NCI-H82 (cell line): ENCODE measurements around the gene METTL1.
"Not testable (repeated sequence)": the region's sequence is repeated elsewhere in the genome, so short reads cannot be mapped to it uniquely, and the experiment has no call there.

ENCODE experiments used
- DNase-seq: peaks from one replicate; lab custom pipeline; 2025; lab: John Stamatoyannopoulos, UW

The METTL1 gene

DNA sequence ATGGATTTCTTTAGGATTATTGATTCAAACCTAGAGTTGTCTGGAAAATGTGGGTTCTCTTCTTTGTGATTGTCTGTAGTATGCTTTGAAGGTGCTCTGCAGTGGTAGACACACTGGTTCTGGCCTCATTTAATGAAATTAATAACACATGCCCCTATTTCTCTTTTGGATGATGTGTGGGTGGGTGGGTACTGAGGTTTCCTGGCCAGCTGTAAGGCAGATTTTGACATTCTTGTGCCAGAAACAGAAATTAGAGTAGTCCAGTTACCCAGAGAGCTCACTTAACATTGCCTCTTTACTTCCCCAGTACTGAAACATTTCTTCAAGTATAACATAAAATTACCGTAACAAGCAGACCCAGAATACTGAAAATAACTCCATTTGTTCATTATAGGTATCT, 25.1 kb upstream of the METTL1 start:
- no peak for DNase-seq

DNA sequence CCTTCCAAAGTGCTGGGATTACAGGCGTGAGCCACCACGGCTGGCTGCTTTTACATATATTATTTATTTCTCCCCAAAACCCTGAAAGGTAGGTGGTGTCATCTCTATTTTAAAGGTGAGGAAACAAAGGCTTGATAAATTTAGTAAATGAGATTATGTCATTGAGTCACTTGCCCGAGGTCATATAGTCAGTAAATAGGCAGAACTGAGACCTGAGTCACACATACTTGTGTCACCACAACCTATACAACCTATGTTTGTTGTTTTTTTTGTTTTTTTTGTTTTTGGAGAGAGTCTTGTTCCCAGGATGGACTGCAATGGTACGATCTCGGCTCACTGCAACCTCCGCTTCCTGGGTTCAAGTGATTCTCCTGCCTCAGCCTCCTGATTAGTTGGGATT, 23.4 kb upstream of the METTL1 start:
- DNase-seq, result no peak

GRCh38 chr12:57793920-57794319, 22.0 kb upstream of the METTL1 start:
- no peak for DNase-seq

- DNase-seq, result no peak
Measured at GRCh38 chr12:57783861-57784260, 12.0 kb upstream of the METTL1 start.

DNA sequence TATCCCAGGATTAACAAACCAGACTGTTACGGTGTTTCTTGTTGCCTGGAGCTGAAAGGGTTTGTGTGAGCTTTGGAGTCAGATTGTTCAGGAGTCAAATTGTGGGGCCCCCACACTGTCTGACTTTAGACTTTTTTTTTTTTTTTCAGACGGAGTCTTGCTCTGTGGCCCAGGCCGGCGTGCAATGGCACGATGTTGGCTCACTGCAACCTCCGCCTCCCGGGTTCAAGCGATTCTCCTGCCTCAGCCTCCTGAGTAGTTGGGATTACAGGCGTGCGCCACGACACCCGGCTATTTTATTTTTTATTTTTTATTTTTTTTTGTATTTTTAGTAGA, 11.5 kb upstream of the METTL1 start:
- no peak for DNase-seq

DNA sequence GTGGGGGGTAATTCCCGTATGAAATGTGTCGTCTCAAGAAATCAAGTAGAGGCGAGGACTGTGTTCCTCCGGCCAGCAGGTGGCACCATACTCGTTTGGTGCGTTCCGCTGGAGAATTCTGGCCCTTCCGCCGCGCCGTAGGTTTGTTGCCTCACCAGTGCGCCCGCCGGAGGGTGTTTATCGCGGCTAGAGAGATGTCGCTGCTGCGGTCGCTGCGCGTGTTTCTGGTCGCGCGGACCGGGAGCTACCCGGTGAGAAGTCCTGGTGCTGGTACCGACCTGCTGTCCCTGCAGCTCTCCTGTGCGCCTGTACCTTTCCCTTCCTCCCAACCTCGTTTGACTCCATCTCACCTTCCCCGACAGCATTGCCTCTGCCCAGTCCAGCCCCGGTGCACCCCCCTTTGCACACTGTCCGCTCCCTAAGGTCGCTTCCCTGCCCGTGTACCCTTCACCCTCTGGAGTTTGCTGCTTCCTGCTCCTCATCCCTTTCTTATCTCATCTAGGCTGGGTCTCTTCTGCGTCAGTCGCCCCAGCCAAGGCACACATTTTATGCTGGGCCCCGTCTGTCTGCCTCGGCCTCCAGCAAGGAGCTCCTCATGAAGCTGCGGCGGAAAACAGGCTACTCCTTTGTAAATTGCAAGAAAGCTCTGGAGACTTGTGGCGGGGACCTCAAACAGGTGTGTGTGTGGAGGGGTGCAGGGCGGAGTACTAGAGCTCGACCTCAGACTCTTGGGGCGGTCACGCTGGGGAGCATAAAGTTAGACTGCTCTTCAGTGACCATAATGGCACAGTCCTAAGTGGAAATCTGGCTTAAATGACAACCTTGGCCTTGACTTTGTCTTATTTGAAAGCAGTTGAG, 10.9 kb upstream of the METTL1 start, which contains the start of gene TSFM:
TSFM (plus strand) TSS at position 180 of the 858 bp plus-strand sequence; CDS start at position 195, 15 bp downstream.
- peak; percentile 97 for DNase-seq

- DNase-seq, result no peak
Measured at GRCh38 chr12:57782243-57782607, 10.3 kb upstream of the METTL1 start.

- no peak for DNase-seq
Measured at GRCh38 chr12:57781801-57782200, 9.9 kb upstream of the METTL1 start.

DNA sequence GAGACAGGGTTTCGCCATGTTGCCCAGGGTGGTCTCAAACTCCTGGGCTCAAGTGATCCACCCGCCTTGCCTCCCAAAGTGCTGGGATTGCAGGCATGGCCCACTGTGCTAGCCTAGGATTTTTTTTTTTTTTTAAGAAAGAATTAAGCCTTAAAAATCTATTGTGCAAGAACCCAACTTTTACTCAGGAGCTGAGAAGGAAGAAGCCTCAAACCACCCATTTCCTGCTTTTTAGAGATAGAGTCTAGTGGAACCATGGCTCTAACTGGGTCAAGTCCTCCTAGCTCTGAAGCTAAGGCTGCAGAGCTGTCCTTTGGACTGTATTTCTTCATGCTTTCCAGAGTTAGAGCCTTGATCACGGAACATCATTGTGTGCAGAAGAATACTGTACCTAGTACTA, 9.3 kb upstream of the METTL1 start:
- DNase-seq, result no peak

GRCh38 chr12:57780284-57780897, 8.5 kb upstream of the METTL1 start:
- no peak for DNase-seq

DNA sequence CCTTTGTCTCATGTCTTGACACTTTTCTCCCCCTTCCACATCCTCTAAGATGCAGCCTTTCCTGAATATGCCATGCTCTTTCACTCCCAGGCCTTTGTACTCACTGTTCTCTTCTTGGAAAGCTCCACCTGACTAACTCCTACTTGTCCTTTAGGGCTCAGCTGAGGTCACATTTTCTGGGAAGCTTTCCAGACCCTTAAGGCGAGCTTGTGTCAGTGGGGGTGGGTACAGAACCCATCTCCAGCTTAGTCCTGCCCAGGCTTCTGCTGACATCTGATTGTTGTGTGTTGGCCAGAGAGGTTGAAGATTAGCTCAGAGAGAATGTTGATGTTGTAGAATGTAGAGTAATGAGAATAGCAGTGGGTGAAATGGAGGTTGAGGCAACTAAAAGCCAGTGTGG, 7.8 kb upstream of the METTL1 start:
- no peak for DNase-seq

- no peak for DNase-seq
Measured at GRCh38 chr12:57777911-57778310, 6.0 kb upstream of the METTL1 start.

DNA sequence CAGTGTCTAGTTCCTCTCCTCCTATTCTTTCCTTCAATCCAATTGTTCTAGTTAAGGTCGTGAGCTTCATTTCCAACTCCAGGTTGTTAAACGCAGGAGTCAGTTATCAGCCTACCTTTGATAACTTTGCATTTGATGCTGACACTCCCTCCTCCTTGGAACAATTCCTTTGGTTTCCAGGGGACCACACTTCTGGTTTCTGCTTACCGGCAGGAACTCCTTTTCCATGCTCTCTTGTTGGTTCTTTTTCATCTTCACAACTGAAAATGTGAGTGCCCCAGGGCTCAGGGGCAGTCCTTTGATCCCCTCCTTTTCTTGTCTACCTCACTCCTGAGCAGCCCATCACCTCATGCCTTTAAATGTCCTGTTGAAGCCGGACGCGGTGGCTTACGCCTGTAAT, 5.5 kb upstream of the METTL1 start:
- DNase-seq, result no peak

- no peak for DNase-seq
Measured at GRCh38 chr12:57776247-57776587, 4.3 kb upstream of the METTL1 start.

- no peak for DNase-seq
Measured at GRCh38 chr12:57775563-57776246, 3.8 kb upstream of the METTL1 start.

DNA sequence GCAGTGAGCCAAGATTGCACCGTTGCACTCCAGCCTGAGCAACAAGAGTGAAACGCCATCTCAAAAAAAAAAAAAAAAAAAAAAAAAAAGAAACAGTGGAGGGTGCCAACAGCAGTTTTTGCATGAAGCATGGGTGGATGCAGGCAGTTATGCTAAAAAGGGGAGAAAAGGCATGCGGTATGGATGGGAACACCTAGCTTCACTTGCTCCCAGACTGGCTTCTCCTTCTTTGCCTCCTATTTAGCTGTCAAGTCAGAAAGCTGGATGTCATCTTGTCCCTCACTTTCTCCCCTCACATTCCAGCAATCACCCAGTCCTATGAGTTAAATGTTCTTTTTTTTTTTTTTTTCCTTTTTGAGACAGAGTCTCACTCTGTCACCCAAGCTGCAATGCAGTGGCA, 3.1 kb upstream of the METTL1 start:
- DNase-seq, result no peak

GRCh38 chr12:57774634-57775033, 2.7 kb upstream of the METTL1 start:
- DNase-seq, result not testable (repeated sequence)

DNA sequence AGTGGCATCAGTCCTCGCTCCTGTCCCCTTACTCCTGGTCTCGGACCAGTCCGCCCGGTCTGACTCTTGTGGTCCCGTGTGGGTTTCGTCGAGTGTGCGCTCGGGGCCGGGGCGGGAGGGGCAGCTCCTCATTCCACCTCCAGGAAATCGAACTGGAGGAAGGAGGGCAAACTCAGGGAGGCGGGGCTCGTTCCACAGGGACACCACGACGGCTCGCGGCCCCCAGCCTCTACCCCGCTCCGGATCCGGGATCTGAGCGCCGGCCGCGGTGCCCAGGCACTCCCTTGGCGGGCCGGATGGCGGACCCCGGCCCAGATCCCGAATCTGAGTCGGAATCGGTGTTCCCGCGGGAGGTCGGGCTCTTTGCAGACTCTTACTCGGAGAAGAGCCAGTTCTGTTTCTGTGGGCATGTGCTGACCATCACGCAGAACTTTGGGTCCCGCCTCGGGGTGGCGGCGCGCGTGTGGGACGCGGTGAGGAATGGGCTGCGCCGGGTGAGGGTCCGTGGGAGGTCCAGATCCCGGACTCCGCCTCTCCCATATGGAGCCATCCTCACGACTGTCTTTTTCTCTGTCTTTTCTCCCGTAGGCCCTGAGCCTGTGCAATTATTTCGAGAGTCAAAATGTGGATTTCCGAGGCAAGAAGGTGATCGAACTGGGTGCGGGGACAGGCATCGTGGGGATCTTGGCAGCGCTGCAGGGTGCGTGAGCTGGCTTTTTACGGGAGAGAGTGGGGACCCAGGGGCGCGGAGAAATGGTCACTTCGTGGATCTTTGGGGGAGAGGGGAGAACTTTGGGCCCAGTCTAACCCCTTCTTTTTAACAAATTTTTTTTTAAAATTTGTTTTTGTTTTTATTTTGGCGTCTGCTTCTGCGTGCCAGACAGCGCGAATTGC, 771 bp upstream of the METTL1 start, which contains the start of gene EEF1AKMT3:
EEF1AKMT3 (plus strand) TSS at position 186 of the 894 bp plus-strand sequence; CDS start at position 297, 111 bp downstream.
- DNase-seq, result peak; percentile 81

DNA sequence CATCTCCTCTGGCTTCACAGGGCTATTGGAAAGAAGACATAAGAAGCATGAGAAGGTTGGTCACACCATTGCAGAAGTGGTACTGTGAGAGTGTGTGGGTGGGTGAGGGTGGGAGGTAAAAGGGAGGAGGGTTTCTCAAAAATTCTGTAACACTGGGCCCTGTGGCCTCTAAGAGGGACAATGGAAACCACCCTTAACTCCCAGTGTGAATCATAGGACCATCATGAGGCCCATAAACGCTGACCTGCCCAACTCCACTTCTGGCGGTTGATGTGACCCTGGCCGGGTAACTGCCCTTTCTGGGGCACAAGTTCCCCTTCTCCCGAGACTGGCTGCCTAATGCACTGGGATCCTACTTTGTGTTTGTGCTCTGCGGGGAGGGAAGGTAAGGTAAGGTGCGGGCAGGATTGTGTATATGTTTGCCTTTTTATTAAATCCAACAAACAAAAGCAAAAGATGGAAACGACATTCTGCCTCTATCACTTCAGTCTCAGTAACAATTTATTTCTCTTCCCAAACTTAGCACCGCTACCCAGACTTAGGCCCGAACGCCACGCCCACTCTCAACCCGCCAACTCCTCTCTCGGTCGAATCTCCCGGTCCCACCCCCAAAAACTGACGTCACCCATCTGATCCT, 551 bp downstream of the METTL1 start:
- peak; percentile 97 for DNase-seq

DNA sequence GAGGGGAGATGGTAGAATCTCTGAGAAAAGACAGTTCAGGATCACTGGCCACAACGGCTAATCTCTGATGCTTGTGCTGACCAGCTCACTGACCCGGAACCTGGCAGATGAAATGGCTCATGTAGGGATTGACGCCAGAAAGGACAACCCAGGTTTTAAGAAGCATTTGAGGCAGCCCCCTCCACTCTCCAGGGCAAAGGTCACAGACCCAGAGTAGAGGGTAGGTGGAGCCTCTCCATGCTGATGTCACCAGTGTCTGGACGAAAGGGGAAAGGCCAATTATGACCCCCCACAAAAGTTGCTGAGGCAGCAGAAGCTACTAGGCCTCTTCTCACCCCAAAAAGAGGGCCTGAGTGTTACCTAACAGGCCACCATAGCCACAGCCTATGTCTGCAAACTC, 1.2 kb downstream of the METTL1 start:
- no peak for DNase-seq

DNA sequence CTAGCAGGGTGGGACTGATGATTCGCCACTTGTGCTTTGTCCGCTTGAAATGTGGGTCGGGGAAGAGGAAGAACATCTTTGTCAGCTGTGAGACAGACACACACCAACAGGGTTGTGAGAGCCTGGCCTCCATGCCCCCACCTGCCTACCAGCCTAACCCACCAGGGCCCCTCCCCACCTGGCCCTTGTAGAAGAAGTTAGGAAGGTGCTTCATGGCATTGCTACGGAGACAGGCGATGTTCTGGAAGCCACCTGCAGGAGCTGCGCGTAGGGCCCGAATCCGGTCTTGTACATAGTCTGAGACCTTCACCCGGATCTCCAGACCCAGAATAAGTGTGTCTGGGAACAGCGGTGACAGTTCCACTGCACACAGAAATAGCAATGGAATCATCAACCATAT, 2.3 kb downstream of the METTL1 start:
- no peak for DNase-seq

DNA sequence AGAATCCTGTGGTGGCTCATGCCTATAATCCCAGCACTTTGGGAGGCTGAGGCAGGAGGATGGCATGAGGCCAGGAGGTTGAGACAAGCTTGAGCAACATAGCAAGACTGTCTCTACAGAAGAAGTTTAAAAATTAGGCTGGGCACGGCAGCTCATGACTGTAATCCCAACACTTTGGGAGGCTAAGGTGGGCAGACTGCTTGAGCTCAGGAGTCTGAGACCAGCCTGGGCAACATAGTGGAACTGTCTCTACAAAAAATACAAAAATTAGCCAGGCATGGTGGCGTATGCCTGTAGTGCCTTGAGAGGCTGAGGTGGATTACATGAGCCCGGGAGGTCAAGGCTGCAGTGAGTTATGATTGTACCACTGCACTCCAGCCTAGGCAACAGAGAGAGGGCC, 4.0 kb downstream of the METTL1 start:
- no peak for DNase-seq
